Measurements from ENCODE around the gene CLVS2. TPM values are rescaled to one million over a fixed set of nuclear protein-coding genes. Genes with fewer than 3 reads are reported as not detected.

Gene CLVS2
- total and polyA plus RNA-seq, 2 of the 4 experiments (the other 2 are of a cell fraction), result 0.02 TPM; not detected in 1

DNA sequence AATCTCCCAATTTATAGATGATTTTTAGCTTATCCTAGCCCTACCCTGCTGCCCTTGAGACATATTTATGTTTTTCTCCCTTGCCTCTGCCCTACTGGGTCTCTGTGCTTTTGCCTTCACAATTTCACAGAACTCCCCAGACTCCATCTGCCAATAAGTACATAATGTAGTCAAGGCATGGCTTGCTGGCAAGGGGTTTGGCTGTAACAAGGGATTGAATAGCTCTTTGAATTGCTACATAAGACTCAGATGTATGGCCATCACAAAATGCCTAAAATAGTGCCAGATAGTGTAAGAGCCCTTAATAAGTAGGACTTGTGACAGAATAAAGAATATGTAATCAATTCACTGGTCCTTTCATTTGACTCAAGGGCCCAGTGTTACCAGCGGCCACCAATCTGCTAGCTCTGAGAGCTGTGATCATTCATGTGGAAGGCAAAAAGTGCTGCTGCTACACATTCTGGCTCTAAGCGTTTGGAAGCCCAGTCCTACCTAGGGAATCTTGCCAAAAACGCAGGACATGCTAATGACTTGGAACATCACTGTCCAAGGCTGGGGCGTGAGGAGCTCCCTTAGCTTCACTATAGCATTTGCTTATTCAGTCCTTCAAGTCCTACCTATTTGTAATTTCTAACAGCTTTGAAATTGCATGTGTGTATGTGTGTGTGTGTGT, 20.5 kb downstream of the CLVS2 start:
- no peak for DNase-seq
- no CpG with 5 or more reads among the region's 4 CpGs for WGBS, 2 experiments (ENCODE audit: extremely low coverage in 2 of 2, insufficient read length in 1 of 2)
- dilution Hi-C loops (cut with HindIII; ENCODE audit: low sequenced_read_pairs, unreplicated experiment), result no loop called here

More for the DNA sequence above, 20.5 kb downstream of the CLVS2 start:
- no peak overlapping the region for H3K4me3 ChIP-seq (ENCODE audit: insufficient read depth, low read depth, low read length)
- in situ Hi-C loops (cut with MboI; ENCODE audit: low sequenced_read_pairs) (no loop called here), intact Hi-C loops (cut with micrococcal nuclease) (no loop called here)
- H4K5ac ChIP-seq (ENCODE audit: low read depth, low read length), result no peak overlapping the region
- no peaks in the 10 kb centered on the region for H3K79me1 ChIP-seq (ENCODE audit: low read depth in 1 of 2, low read length in 2 of 2)
- H3K9ac ChIP-seq (ENCODE audit: low read depth, low read length), result no peak overlapping the region
- H3K27ac ChIP-seq (ENCODE audit: insufficient read depth, low read length), result no peak overlapping the region
- TF ChIP-seq CEBPB (IDR thresholded peaks at IDR 0.05; ENCODE audit: low read depth, low read length) (no peak), POLR2A (IDR thresholded peaks at IDR 0.05; ENCODE audit: low read depth, low read length) (no peak), MAFK (IDR thresholded peaks at IDR 0.05; ENCODE audit: low read depth, low read length) (no peak), SMC3 (IDR thresholded peaks at IDR 0.05; ENCODE audit: low read depth, low read length) (no peak), FOS (IDR thresholded peaks at IDR 0.05; ENCODE audit: low read depth, low read length) (no peak), BHLHE40 (IDR thresholded peaks at IDR 0.05; ENCODE audit: low read depth, low read length) (no peak), RFX5 (IDR thresholded peaks at IDR 0.05; ENCODE audit: low read depth, low read length) (no peak), CHD1 (IDR thresholded peaks at IDR 0.05; ENCODE audit: low read depth, low read length) (no peak), MXI1 (IDR thresholded peaks at IDR 0.05; ENCODE audit: borderline replicate concordance, low read depth, low read length) (no peak)
- TF ChIP-seq, protein P1, sequence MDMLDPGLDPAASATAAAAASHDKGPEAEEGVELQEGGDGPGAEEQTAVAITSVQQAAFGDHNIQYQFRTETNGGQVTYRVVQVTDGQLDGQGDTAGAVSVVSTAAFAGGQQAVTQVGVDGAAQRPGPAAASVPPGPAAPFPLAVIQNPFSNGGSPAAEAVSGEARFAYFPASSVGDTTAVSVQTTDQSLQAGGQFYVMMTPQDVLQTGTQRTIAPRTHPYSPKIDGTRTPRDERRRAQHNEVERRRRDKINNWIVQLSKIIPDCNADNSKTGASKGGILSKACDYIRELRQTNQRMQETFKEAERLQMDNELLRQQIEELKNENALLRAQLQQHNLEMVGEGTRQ (IDR thresholded peaks at IDR 0.05; ENCODE audit: low read depth, low read length), result no peak
- TF ChIP-seq, protein P2, sequence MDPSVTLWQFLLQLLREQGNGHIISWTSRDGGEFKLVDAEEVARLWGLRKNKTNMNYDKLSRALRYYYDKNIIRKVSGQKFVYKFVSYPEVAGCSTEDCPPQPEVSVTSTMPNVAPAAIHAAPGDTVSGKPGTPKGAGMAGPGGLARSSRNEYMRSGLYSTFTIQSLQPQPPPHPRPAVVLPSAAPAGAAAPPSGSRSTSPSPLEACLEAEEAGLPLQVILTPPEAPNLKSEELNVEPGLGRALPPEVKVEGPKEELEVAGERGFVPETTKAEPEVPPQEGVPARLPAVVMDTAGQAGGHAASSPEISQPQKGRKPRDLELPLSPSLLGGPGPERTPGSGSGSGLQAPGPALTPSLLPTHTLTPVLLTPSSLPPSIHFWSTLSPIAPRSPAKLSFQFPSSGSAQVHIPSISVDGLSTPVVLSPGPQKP (IDR thresholded peaks at IDR 0.05; ENCODE audit: borderline replicate concordance, low read depth, low read length), result no peak
- no peak overlapping the region for H3K4ac ChIP-seq (ENCODE audit: low read depth, low read length)
- no peak overlapping the region for H2BK20ac ChIP-seq (ENCODE audit: low read depth, low read length)
- no peak overlapping the region for H2AK9ac ChIP-seq (replicated peaks; ENCODE audit: low read depth, low read length, poor library complexity)
- H3K27me3 ChIP-seq (ENCODE audit: control insufficient read depth, insufficient read depth, low read length), result no peaks in the 10 kb centered on the region
- H3K9me3 ChIP-seq (ENCODE audit: control insufficient read depth, insufficient read depth, low read length), result peaks cover 5% of the 10 kb centered on the region
- H4K8ac ChIP-seq (ENCODE audit: low read depth in 2 of 2, low read length in 2 of 2), result no peak overlapping the region
- BruUV-seq (replicated peaks), result no TSS peak
- no peak overlapping the region for H2BK5ac ChIP-seq (ENCODE audit: low read depth, low read length, poor library complexity, severe bottlenecking)
- no peak overlapping the region for H3K56ac ChIP-seq (ENCODE audit: extremely low read depth, insufficient read depth, low read length)
- H2AK5ac ChIP-seq (ENCODE audit: low read depth, low read length), result no peak overlapping the region
- no peak overlapping the region for H3K14ac ChIP-seq (replicated peaks; ENCODE audit: low read depth, low read length)
- H2BK15ac ChIP-seq (ENCODE audit: low read depth, low read length), result no peak overlapping the region
- no peak for ATAC-seq (ENCODE audit: low read depth)
- no peaks in the 10 kb centered on the region for H3K4me1 ChIP-seq (ENCODE audit: control insufficient read depth, insufficient read depth, low read length)
- H2AFZ ChIP-seq (replicated peaks; ENCODE audit: low read length, poor library complexity), result no peak overlapping the region
- H3K4me2 ChIP-seq (ENCODE audit: low read depth, low read length), result no peak overlapping the region
- H3K9me1 ChIP-seq (ENCODE audit: insufficient read depth, low read length), result no peaks in the 10 kb centered on the region
- CTCF ChIA-PET, result no interaction called here
- no peak overlapping the region for H3K23ac ChIP-seq (ENCODE audit: low read depth, low read length)
- H4K91ac ChIP-seq (ENCODE audit: insufficient read depth, low read depth, low read length), result no peak overlapping the region
- POLR2A ChIA-PET (ENCODE audit: unreplicated experiment), result no interaction called here
- H4K20me1 ChIP-seq (ENCODE audit: insufficient read depth, low read length), result no peaks in the 10 kb centered on the region
- H2BK120ac ChIP-seq (ENCODE audit: low read depth, low read length), result no peak overlapping the region
- no peak overlapping the region for H3K18ac ChIP-seq (ENCODE audit: low read depth, low read length)
- H3K36me3 ChIP-seq (ENCODE audit: control insufficient read depth, insufficient read depth, low read length), result no peaks in the 10 kb centered on the region
